GM19035 (cell line): ENCODE results near the gene NAA11.

Source experiments
- ATAC-seq: cut with Tn5 transposase; IDR thresholded peaks from one replicate; pipeline ENCODE4 v1.9.1; 2021; ENCODE audit not compliant: unreplicated experiment

NAA11 gene

DNA sequence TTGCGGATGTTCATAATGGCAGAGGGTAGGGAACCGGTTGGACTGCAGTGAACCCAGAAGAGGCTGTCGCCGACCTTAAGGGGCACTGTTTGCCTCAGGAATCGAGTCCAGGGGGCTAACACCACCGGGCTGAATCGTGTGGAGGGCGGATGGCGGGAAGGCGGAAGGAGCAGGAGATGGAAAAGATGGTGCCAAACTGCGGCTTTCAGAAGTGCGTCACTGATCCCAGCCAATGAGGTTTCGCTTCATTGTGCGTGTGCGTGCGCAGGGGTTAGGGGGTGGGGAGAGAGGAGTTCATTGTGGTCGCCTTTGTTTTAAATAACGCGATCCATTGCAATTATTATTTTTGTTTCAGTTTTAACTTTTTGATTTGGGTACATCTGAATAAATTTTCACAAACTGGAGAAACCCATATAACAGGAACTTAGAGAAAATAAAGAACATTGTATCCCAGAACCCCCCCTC, at the start of gene NAA11:
Gene NAA11 (minus strand): TSS at position 198 of the 465 bp plus-strand sequence. CDS start 184 bp downstream, at position 14.
- ATAC-seq, result no peak

GRCh38 chr4:79370026-79370425, 44.2 kb upstream of the NAA11 start:
- ATAC-seq, result no peak

- ATAC-seq, result no peak
Observed at GRCh38 chr4:79367096-79367495, 41.2 kb upstream of the NAA11 start.

DNA sequence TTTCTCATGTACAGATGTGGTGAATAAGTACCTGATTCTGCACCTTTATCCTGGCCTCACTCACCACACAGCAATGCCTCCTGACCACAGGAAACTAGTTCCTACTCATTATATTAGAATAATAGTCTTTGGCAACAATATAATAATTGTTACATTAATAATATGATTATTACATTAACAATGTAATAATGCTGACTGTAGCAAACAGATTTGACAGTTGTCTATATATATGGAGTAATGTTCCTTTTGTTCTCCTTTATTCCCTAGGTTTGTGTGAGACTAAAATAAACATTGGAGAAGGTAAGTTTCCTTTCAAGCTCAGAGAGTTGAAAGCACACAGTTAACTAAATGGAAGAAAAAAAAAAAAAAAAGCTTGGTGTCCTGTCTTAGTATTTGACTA, 40.6 kb upstream of the NAA11 start:
- no peak for ATAC-seq

- no peak for ATAC-seq
Observed at GRCh38 chr4:79364061-79364460, 38.2 kb upstream of the NAA11 start.

GRCh38 chr4:79362626-79363025, 36.8 kb upstream of the NAA11 start:
- no peak for ATAC-seq

DNA sequence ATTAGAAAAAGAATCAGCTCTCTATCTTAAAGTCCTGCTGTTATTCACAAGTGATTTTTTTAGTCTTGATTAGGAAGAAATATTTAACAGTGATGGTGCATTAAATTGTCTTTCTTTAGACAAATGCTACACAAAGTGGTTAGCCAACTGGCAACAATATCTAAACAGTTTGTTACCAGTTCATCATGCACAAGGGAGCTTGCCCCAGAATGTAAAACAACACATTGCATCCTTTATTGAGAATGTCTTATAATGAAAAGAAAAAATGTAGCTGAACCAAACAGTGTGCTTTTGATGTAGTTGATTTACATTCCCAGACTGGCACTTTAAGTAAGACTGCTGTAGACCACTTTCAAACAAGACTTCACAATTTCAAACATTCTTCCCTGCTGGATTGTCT, 34.1 kb upstream of the NAA11 start:
- no peak for ATAC-seq

DNA sequence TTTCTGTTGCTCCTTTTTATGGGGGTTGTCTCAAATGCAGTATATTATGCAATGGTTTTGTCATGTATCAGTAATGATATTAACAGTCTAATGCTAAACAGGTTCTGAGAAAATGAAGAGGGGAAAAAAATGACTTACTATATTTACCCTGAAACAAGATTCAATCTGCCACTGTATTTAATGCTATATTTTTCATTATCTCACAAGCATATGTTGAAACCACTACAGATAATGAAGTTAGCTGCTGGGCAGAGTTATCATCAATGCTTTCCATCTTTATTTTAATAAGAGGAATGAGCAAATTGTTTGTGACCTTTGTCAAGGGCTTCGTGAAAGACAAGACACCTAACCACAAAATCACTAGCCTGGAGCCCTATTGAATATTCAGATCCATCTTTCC, 32.6 kb upstream of the NAA11 start:
- ATAC-seq, result no peak

DNA sequence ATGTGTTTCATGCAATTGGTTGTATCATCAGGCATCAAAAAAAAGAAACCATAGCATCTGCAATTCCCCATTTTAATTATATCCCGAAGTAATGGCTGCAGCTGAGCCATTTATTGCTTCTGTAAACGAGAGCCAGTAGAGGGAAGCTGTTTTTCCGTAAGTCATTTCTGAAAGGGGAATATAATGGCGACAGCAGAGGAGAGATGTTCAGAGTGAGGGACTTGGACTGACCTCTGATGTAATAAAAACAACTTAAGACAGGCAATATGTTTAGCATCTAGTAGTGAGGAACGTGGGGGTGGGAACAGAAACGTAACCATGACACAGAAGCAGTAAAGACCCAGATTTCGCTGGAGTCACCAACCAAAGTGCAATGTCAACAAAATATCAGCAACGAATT, 31.5 kb upstream of the NAA11 start:
- ATAC-seq, result no peak

GRCh38 chr4:79353075-79353474, 27.2 kb upstream of the NAA11 start:
- no peak for ATAC-seq

DNA sequence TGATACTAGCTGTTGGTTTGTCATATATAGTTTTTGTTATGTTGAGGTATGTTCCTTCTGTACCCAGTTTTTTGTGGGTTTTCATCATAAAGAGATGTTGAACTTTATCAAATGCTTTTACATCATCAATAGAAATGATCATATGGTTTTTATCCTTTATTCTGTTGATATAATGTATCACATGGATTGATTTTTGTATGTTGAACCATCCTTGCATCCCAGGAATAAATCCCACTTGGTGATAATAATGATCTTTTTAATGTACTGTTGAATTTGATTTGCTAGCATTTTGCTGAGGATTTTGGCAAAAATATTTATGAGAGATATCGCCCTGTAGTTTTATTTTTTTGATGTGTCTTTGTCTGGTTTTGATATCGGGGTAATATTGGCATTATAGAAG, 22.5 kb upstream of the NAA11 start:
- no peak for ATAC-seq

- no peak for ATAC-seq
Observed at GRCh38 chr4:79341893-79342653, 16.2 kb upstream of the NAA11 start.

DNA sequence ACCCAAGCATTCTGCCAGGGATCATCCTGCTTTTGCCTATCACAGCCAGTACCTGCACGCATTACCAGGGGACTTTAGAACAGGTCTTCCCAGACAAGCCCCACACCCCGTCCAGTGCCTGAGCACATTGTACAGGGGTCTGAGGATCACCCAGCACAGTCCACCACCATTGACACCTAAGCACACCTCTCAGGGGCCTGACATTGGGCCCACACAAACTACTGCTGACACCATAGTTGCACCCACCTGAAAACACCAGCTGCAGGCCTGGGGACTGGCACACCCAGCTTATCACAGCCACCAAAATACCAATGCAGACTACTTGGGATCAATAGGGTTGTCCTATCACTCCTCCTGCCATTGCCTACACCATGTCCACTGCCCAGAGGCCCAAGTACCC, 14.7 kb upstream of the NAA11 start:
- ATAC-seq, result no peak

DNA sequence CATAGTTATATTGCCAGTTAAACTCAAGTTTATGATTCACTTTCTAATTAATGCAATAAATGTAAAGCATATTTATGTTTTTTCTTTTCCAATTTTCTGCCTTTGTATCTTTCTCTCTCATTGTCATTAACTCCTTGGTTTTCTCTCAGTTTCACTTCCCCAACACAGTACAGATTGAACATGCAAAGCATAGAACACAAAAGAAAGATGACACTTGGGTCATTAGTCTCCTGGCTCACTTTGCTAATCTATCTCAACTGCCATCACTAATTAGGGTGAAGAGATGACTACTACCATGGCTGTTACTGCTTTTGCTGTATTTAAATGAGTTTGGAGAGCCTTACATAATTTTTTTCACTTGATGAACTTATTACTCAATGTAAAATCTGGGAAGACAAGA, 12.3 kb upstream of the NAA11 start:
- ATAC-seq, result no peak

DNA sequence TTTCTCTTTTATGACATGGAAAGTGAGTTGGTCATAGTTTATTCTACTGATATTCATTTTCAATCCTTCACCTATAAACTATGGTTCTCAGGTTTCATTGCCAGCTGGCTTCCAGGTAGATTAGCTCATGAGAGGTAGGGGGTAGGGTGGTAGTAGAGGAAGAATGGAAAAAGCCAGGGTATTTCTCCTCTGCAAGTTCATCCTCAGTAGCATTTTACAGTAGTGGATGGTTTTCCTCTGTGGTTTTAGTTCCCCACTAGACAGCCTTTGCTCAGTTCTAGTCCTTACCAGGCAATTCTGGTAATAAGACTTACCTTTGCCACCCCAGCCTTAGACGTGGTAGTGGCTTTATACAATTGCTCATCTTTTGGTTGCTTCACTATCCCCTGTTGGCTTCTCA, 8.9 kb upstream of the NAA11 start:
- ATAC-seq, result no peak

- ATAC-seq, result no peak
Observed at GRCh38 chr4:79334341-79334740, 8.5 kb upstream of the NAA11 start.

- ATAC-seq, result no peak
Observed at GRCh38 chr4:79331126-79331876, 5.4 kb upstream of the NAA11 start.

- no peak for ATAC-seq
Observed at GRCh38 chr4:79330720-79331119, 4.9 kb upstream of the NAA11 start.

GRCh38 chr4:79325436-79325835, 425 bp downstream of the NAA11 start:
- no peak for ATAC-seq

- ATAC-seq, result no peak
Observed at GRCh38 chr4:79319975-79320374, 5.9 kb downstream of the NAA11 start.

DNA sequence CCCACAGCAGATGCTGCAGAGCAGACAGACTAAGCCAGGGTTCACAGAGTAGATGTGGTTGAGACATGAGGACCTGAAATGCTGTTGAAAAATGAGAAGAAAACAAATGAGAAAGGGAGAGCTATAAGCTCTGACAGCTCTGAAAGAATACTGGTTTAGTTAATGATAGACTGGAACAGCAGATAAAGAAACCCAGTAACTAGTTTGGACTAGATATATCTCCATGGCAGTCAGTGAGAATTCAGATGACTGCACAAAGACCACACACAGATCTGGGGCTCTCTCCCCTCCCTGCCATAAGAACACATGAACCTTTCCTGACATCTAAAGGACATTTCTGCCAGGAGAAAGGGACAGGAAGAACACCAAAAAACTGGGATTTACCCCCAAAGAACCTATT, 8.2 kb downstream of the NAA11 start:
- ATAC-seq, result no peak

DNA sequence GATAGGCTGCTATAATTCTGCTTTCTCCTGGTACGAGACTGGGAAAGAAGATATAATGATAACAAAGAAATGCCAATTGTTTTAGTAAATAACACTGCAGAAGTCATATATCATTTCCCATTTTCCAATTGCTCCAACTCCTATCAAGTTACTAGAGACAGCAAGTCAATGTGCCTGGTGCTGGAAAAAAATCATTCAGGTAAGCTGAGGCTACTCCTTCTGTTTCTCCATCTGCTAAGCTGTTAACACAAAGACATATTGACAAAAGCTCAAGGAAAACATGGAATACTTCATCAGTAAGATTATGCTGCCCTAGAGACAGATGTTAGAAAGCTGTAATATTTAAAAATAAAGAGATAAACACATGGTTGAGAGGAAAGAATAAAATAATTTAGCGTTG, 10.0 kb downstream of the NAA11 start:
- ATAC-seq, result no peak
